Measurements from ENCODE around the gene TLE2.

Gene TLE2

DNA sequence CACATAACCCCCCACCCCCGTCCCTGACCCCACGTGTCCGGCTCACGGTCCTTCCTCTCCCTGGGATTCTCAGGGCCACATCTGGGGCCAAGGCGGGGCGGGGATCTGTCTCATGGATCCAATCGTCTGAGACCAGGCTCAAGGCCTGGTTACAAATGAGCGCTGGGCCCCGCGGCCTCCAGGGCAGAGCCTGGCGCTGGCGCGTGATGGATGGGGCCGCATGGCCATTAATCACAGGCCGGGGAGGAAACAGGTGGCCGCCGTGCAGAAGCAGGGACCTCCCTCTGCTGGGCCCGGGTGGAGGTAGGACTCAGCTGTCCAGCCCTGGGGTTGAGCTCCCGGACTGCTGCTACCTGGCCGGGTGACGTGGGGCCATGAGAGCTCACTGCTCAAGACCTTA is 39.0 kb upstream of the TLE2 start:
- TF ChIP-seq, protein P1, sequence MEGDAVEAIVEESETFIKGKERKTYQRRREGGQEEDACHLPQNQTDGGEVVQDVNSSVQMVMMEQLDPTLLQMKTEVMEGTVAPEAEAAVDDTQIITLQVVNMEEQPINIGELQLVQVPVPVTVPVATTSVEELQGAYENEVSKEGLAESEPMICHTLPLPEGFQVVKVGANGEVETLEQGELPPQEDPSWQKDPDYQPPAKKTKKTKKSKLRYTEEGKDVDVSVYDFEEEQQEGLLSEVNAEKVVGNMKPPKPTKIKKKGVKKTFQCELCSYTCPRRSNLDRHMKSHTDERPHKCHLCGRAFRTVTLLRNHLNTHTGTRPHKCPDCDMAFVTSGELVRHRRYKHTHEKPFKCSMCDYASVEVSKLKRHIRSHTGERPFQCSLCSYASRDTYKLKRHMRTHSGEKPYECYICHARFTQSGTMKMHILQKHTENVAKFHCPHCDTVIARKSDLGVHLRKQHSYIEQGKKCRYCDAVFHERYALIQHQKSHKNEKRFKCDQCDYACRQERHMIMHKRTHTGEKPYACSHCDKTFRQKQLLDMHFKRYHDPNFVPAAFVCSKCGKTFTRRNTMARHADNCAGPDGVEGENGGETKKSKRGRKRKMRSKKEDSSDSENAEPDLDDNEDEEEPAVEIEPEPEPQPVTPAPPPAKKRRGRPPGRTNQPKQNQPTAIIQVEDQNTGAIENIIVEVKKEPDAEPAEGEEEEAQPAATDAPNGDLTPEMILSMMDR (IDR thresholded peaks at IDR 0.05), result no peak
- Mint-ChIP-seq H3K9me3 (no peaks in the 10 kb centered on the region), H3K4me3 (no peak overlapping the region), H3K27me3 (ENCODE audit: low read depth, poor library complexity) (peaks cover 63% of the 10 kb centered on the region), H3K36me3 (ENCODE audit: low read depth) (no peaks in the 10 kb centered on the region), H3K27ac (no peak overlapping the region), H3K4me1 (peaks cover 10% of the 10 kb centered on the region)
- peak; percentile 63 for DNase-seq

DNA sequence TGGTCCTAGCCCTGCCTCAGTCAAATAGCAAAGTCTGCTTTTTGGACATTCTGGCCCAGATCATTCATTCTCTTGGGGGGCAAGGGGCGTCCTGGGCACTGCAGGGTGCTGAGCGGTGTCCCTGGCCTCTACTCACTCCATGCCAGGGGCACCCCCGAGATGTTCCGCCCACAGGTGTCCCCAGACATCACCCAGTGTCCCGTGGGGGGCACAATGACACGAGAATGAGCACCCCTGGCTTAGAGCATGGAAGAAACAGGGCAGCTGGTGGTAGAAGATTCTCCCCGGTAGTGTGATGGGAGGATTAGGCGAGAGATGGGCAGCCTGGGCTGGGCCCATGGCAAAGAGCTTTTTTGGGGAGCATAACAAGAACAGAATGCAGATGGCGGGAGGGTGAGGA is 38.5 kb upstream of the TLE2 start:
- DNase-seq, result no peak
- Mint-ChIP-seq H3K9me3 (no peaks in the 10 kb centered on the region), H3K27me3 (ENCODE audit: low read depth, poor library complexity) (peaks cover 64% of the 10 kb centered on the region), H3K36me3 (ENCODE audit: low read depth) (no peaks in the 10 kb centered on the region), H3K27ac (no peak overlapping the region), H3K4me3 (no peak overlapping the region), H3K4me1 (peaks cover 10% of the 10 kb centered on the region)
- TF ChIP-seq, protein P1 (IDR thresholded peaks at IDR 0.05), result no peak

DNA sequence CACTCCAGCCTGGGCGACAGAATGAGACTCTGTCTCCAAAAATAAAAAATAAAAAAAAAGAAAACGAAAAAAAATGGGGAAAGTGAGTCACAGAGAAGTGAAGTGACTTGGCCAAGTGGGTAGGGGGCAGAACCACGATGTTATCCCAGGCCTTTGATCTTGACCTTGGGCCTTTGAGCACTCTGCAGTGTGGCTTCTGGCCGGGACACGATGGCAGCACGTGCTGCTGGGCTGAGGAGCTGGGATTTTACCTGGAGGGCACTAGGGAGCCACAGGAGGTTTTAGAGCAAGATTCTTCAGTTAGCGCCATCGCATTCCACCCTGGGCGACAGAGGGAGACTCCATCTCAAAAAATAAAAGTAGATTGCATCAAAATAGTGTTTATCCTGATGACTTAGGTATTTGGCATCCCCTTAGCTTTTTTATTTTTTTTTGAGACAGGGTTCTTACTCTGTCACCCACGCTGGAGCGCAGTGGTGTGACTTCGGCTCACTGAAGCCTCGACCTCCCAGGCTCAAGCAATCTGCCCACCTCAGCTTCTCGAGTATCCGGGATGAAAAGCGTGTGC is 37.5 kb upstream of the TLE2 start:
- Mint-ChIP-seq H3K4me1 (peaks cover 10% of the 10 kb centered on the region), H3K9me3 (no peaks in the 10 kb centered on the region), H3K27me3 (ENCODE audit: low read depth, poor library complexity) (peaks cover 57% of the 10 kb centered on the region), H3K27ac (no peak overlapping the region), H3K36me3 (ENCODE audit: low read depth) (no peaks in the 10 kb centered on the region), H3K4me3 (no peak overlapping the region)
- TF ChIP-seq, protein P1 (IDR thresholded peaks at IDR 0.05), result no peak
- no peak for DNase-seq

GRCh38 chr19:3065675-3066357 is 36.7 kb upstream of the TLE2 start:
- no peak overlapping the region for H3K4me3 Mint-ChIP-seq
- peaks cover 12% of the 10 kb centered on the region for H3K4me1 Mint-ChIP-seq
- H3K27me3 Mint-ChIP-seq (ENCODE audit: low read depth, poor library complexity), result peaks cover 55% of the 10 kb centered on the region
- TF ChIP-seq, protein P1 (IDR thresholded peaks at IDR 0.05), result no peak
- DNase-seq, result no peak
- H3K9me3 Mint-ChIP-seq, result no peaks in the 10 kb centered on the region
- peaks cover 2% of the 10 kb centered on the region for H3K36me3 Mint-ChIP-seq (ENCODE audit: low read depth)
- no peak overlapping the region for H3K27ac Mint-ChIP-seq

DNA sequence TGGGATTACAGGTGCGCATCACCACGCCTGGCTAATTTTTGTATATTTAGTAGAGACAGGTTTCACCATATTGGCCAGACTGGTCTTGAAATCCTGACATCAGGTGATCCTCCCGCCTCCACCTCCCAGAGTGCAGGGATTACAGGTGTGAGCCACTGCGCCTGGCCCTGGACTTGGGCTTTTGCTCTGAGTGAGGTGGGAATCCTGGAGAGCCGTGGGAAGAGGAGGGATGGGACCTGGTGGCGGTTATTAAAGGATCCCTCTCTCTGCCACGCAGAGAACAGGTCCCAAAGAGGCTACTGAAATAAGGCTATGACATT is 34.9 kb upstream of the TLE2 start:
- DNase-seq, result no peak
- TF ChIP-seq, protein P1 (IDR thresholded peaks at IDR 0.05), result no peak
- Mint-ChIP-seq H3K4me1 (peaks cover 16% of the 10 kb centered on the region), H3K27ac (no peak overlapping the region), H3K36me3 (ENCODE audit: low read depth) (peaks cover 5% of the 10 kb centered on the region), H3K27me3 (ENCODE audit: low read depth, poor library complexity) (peaks cover 70% of the 10 kb centered on the region), H3K9me3 (no peaks in the 10 kb centered on the region), H3K4me3 (no peak overlapping the region)
